Measurements from ENCODE around the gene NEGR1.
"Not testable (repeated sequence)": the region's sequence is repeated elsewhere in the genome, so short reads cannot be mapped to it uniquely, and the experiment has no call there.

Gene NEGR1

GRCh38 chr1:72282271-72283021 lies at the start of gene NEGR1:
Gene NEGR1, minus strand, starts transcription at chr1:72282539.
- peak; percentile 69 for DNase-seq (ENCODE audit: low spot score)

- no peak for DNase-seq (ENCODE audit: low spot score)
Measured at GRCh38 chr1:72326494-72326893, 44.2 kb upstream of the NEGR1 start.

GRCh38 chr1:72324451-72324850 lies 42.1 kb upstream of the NEGR1 start:
- DNase-seq (ENCODE audit: low spot score), result no peak

- no peak for DNase-seq (ENCODE audit: low spot score)
Measured at GRCh38 chr1:72322910-72323309, 40.6 kb upstream of the NEGR1 start.

GRCh38 chr1:72296501-72296900 lies 14.2 kb upstream of the NEGR1 start:
- no peak for DNase-seq (ENCODE audit: low spot score)

- no peak for DNase-seq (ENCODE audit: low spot score)
Measured at GRCh38 chr1:72288886-72289285, 6.5 kb upstream of the NEGR1 start.

GRCh38 chr1:72286401-72286800 lies 4.1 kb upstream of the NEGR1 start:
- no peak for DNase-seq (ENCODE audit: low spot score)

GRCh38 chr1:72285074-72285425 lies 2.7 kb upstream of the NEGR1 start:
- DNase-seq (ENCODE audit: low spot score), result peak; percentile 44

- peak; percentile 36 for DNase-seq (ENCODE audit: low spot score)
Measured at GRCh38 chr1:72284348-72285073, 2.2 kb upstream of the NEGR1 start.

GRCh38 chr1:72284084-72284347 lies 1.7 kb upstream of the NEGR1 start:
- DNase-seq (ENCODE audit: low spot score), result no peak

GRCh38 chr1:72283307-72284083 lies 1.2 kb upstream of the NEGR1 start:
- peak; percentile 45 for DNase-seq (ENCODE audit: low spot score)

GRCh38 chr1:72283022-72283306 lies 625 bp upstream of the NEGR1 start:
- DNase-seq (ENCODE audit: low spot score), result no peak

GRCh38 chr1:72281637-72282270 lies 585 bp downstream of the NEGR1 start:
- DNase-seq (ENCODE audit: low spot score), result no peak

GRCh38 chr1:72281144-72281543 lies 1.2 kb downstream of the NEGR1 start:
- no peak for DNase-seq (ENCODE audit: low spot score)

- no peak for DNase-seq (ENCODE audit: low spot score)
Measured at GRCh38 chr1:72280711-72281110, 1.6 kb downstream of the NEGR1 start.

GRCh38 chr1:72280131-72280530 lies 2.2 kb downstream of the NEGR1 start:
- no peak for DNase-seq (ENCODE audit: low spot score)

- DNase-seq (ENCODE audit: low spot score), result no peak
Measured at GRCh38 chr1:72278461-72278860, 3.9 kb downstream of the NEGR1 start.

- DNase-seq (ENCODE audit: low spot score), result no peak
Measured at GRCh38 chr1:72271555-72272085, 10.7 kb downstream of the NEGR1 start.

GRCh38 chr1:72262735-72263134 lies 19.6 kb downstream of the NEGR1 start:
- DNase-seq (ENCODE audit: low spot score), result no peak

GRCh38 chr1:72253132-72253531 lies 29.2 kb downstream of the NEGR1 start:
- DNase-seq (ENCODE audit: low spot score), result no peak

- DNase-seq (ENCODE audit: low spot score), result no peak
Measured at GRCh38 chr1:72241397-72241796, 40.9 kb downstream of the NEGR1 start.

- not testable (repeated sequence) for DNase-seq (ENCODE audit: low spot score)
Measured at GRCh38 chr1:72235931-72236330, 46.4 kb downstream of the NEGR1 start.

- no peak for DNase-seq (ENCODE audit: low spot score)
Measured at GRCh38 chr1:72235062-72235461, 47.3 kb downstream of the NEGR1 start.
